Esophagus muscularis mucosa (tissue), 3 donors: ENCODE measurements around the gene ZNF827.

Source experiments
- CTCF ChIP-seq, 3 experiments: fragments of 200-600 bp in 2 of 3; fragments of 450-650 bp in 1 of 3; sonication (generic) in 2 of 3; IDR thresholded peaks; one replicate each; pipeline ENCODE4 v1.5.1; 2017 to 2019; ENCODE audit warnings: antibody characterized with exemption in 3 of 3, mild to moderate bottlenecking in 2 of 3, moderate library complexity in 1 of 3
- POLR2A ChIP-seq: fragments of 450-650 bp; IDR thresholded peaks from one replicate; pipeline ENCODE4 v1.6.1; 2017; ENCODE audit warnings: antibody characterized with exemption, moderate library complexity, mild to moderate bottlenecking, low read depth

- no peak for TF ChIP-seq POLR2A
- TF ChIP-seq CTCF (IDR thresholded peaks at IDR 0.05), result no peak
Observed at GRCh38 chr4:145921231-145921630, 17.4 kb downstream of the ZNF827 start.
